NCI-H2107 treated with DMSO at 0.1 percent for 48 hours (cell line): ENCODE data around the gene CFAP251.
"Not testable (repeated sequence)": the region's sequence is repeated elsewhere in the genome, so short reads cannot be mapped to it uniquely, and the experiment has no call there.

ENCODE experiments used
- DNase-seq: peaks from one replicate; lab custom pipeline; 2025; ENCODE audit not compliant: unreplicated experiment; lab: John Stamatoyannopoulos, UW

CFAP251 gene, protein sequence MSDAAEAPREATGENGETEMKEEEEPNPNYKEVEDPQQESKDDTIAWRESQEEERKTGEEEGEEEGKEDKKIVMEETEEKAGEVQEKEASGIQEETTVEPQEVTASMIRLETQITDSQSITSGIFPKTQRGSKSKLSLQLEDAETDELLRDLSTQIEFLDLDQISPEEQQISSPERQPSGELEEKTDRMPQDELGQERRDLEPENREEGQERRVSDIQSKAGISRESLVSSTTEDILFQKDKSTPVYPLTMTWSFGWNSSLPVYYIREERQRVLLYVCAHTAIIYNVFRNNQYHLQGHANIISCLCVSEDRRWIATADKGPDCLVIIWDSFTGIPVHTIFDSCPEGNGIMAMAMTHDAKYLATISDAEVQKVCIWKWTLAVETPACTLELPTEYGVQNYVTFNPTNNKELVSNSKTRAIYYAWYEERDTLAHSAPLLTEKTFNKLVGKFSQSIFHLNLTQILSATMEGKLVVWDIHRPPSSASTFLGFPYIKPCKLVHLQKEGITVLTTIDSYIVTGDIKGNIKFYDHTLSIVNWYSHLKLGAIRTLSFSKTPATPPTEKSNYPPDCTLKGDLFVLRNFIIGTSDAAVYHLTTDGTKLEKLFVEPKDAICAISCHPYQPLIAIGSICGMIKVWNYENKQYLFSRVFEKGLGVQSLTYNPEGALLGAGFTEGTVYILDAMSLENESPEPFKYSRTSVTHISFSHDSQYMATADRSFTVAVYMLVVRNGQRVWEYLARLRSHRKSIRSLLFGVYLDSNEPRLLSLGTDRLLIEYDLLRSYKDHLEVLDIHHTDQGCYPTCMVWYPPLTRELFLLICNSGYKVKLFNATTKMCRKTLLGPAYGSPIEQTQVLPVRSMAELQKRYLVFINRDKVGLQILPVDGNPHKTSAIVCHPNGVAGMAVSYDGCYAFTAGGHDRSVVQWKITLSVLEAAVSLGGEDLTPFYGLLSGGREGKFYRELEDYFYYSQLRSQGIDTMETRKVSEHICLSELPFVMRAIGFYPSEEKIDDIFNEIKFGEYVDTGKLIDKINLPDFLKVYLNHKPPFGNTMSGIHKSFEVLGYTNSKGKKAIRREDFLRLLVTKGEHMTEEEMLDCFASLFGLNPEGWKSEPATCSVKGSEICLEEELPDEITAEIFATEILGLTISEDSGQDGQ

DNA sequence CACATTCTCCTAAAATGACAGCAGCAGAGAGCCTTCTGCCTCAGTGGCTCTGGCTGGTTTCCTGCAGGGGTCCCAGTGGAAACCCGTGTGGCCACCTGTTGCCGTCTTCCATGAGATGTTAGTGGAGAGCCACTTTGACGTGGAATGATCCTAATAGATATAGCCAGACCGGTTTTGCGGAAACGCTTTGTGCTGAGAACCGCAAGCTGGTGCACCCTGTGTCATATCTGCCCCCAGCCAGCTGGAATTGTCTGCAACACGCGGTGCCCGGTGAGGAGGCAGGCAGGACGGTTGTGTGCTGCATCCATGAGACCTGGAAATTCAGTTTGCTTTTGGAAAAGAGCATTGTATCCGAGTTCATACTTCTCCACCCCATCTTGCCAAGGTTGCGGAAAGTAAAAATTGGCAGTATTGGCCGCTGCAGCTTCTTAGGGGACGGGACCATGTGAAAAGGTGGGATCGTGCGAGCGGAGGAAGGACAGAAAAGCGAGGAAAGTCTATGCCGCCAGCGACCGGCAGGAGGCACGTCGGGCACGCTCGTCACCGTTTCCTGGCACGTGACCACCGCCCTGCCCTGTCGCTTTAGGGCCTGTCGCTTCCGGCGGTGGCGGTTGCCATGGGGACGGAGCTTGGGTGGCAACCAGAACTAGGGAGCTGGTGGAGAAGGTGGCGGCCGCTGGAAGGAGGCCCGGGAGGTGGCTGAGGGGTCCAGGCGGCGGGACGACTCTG, at the start of gene CFAP251:
CFAP251 (plus strand) TSS at position 643 of the 729 bp plus-strand sequence. CDS start 2,714 bp downstream, outside the sequence.
- peak; percentile 91 for DNase-seq

DNA sequence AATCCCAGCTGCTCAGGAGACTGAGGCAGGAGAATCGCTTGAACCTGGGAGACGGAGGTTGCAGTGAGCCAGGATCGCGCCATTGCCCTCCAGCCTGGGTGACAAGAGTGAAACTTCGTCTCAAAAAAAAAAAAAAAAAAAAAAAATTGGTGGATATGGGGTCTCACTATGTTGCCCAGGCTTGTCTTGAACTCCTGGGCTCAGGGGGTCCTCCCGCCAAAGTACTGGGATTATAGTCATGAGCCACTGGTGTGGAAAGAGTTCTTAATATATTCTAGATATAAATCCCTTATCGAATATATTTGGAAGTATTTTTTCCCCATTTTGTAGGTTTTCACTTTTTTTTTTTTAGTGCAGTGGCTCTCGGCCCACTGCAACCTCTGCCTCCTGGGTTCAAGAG, 49.2 kb upstream of the CFAP251 start:
- DNase-seq = not testable (repeated sequence)

- DNase-seq = no peak
Measured at GRCh38 chr12:121871467-121871866, 46.9 kb upstream of the CFAP251 start.

DNA sequence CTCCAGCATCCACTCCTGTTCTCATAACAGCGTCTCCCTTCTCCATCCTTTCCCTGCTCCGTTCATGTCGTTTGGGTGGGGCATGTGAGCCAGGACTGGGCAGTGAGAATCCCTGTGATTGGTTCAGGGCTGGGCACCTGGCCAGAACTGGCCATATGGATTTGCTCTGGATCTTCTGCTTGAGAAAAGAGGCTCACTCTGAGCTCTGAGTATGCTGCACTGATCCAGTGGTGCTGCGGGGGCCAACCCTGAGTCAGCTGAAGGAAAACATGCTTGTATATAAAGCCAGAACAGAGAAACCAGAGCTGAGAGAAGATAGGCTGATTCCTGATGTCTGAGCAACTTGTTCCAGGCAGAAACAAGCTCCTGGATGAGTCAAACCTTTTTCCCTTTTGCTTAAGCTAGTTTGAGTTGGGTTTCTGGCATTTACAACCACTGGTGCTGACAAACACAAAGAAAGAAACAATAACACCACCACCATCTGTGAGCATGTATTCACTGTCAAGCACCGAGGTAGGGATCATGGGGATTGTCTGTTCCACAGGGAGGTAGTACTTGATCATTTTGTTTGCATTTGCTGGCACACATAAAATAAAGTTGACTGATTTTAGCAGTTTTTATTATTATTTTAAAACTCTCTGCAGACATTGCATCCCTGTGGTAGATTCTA, 45.7 kb upstream of the CFAP251 start:
- DNase-seq = no peak

GRCh38 chr12:121873216-121873569, 45.2 kb upstream of the CFAP251 start:
- no peak for DNase-seq

DNA sequence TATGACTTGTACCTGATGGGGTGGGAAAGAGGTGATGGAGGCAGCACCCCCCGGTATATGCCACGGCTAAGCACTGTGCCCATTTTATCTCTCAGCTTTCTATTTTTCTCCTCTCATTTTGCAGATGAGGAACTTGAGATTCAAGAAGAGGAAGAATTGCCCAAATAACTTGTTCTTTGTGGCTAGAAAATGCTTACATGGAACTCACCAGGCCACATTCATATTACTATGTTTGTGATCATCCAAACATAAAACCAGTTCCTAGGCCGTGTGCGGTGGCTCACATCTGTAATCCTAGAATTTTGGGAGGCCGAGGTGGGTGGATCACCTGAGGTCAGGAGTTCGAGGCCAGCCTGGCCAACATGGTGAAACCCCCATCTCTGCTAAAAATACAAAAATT, 44.3 kb upstream of the CFAP251 start:
- no peak for DNase-seq

DNA sequence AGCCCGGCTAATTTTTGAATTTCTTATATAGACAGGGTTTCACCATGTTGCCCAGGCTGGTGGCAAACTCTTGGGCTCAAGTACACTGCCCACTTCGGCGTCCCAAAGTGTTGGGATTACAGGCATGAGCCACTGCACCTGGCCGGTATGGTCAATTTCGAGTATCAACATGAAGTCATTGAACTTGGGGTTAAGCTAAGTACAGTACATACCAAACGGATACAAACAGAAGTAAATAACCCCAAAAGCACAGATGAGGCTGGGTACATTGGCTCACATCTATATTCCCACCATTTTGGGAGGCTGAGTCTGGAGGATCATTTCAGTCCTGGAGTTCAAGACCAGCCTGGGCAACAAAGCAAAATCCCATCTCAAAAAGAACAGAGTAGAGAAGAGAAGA, 42.8 kb upstream of the CFAP251 start:
- DNase-seq = no peak

GRCh38 chr12:121876080-121876447, 42.3 kb upstream of the CFAP251 start:
- not testable (repeated sequence) for DNase-seq

DNA sequence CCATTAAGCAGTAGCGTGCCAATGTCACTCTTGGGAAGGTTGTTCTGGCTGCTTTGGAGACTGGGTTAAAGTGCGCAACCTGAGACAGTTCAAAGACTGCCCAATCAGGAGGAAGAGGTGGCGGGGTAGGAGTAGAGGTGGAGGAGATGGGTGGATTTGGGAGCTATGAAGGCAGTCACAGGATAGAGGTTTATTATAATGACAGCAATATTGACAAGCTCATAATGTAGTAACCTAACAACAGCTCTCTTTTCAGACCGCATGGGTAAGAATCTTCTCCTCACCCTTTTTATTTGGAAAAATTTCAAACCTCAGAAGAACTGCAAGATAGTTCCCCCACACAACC, 35.1 kb upstream of the CFAP251 start:
- peak; percentile 55 for DNase-seq

GRCh38 chr12:121885129-121885528, 33.3 kb upstream of the CFAP251 start:
- not testable (repeated sequence) for DNase-seq

DNA sequence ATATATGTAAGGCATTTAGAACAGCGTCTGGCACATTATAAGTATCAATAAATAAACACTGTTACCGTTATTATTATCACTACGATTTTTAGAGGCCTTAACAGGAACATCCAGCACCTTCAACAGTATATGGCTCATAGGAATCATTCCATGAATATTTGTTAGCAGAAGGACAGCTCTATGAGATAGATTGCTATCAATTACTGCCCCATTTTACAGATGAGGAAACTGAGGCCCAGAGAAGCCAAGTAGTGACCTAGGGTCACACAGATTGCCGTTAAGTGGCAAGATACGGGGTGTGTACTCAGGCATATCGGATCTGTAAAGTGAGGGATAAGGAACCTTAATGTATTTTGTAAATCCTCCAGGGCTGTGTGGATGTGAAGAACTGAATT, 30.3 kb upstream of the CFAP251 start:
- DNase-seq = no peak

GRCh38 chr12:121888478-121889273, 29.7 kb upstream of the CFAP251 start, which contains the start of gene PSMD9:
TSS of gene PSMD9 (plus strand) at chr12:121888790. CDS start at chr12:121888857, 67 bp downstream.
- DNase-seq = peak; percentile 97

- no peak for DNase-seq
Measured at GRCh38 chr12:121889274-121889624, 29.1 kb upstream of the CFAP251 start.

DNA sequence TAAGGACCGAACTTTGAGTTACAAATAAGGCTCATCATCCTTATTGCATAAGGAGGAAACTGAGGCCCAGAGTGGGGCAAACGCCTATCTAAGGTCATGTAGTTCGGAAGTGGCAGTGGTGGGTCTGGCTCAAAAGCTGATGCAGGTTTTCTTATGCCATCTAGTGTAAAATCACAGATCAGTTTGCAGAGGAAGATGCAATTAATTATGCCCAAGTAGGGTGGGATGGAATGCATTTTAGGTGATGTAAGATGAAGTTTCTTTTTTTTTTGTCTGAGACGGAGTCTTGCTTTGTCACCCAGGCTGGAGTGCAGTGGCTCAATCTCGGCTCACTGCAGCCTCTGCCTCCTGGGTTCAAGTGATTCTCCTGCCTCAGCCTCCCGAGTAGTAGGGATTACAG, 28.7 kb upstream of the CFAP251 start:
- DNase-seq = not testable (repeated sequence)

DNA sequence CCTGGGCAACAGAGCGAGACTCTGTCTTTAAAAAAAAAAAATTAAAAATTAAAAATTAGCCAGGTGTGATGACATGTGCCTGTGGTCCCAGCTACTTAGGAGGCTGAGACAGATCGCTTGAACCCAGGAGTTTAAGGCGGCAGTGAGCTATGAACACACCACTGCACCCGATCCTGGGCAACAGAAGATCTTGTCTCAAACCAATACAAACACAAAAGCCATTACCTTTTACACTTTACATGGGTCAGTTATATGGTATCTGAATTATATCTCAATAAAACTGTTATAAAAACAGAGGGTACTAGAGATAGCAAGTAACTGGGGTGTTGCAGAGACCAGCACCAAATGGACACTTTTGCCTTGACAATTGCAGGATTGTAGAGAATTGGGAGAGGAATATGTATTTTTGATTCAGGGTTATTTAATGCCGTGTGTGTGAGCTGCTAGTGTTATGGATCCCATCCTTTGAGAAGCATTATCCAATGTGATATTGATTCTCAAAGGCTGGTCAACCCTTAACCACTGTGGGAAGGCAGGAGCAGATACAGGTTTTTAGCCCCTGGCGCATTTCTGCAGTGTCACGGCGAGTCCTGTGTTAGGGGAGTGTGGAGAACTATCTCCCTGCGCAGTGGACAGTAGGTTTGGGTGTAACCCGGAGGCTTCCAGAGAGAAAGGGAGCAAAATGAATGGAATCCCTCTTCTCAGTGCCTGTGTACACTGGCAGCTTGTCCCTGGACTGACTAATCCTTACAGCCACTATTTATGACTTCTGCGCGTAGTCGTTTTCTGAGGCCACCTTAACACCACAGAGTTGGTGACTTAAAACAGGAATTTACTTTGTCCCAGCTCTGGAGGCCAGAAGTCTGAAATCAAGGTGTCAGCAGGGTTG, 25.5 kb upstream of the CFAP251 start:
- no peak for DNase-seq

DNA sequence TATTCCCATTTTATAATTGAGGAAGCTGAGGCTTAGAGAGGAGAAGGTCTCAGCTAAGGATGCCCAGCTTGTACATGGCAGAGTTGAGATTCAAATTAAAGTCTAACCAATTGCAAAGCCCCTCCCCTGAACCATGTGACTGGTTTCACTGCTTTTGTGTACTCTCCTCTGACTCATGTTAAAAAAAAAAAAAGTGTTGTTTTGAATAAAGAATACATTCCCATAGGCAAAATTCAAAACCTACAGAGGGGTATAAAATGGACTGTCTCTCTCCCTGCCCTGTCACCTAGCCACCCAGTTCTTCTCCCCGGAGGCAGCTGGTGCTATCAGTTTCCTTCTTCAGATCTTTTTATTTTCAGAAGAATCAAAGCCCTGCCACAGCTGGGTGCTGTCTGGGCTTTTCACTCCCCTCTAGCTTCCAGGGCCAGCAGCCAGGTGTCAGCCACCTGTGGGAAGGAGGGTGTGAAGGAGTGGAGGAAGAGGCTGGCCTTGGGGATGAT, 24.4 kb upstream of the CFAP251 start:
- peak; percentile 90 for DNase-seq

DNA sequence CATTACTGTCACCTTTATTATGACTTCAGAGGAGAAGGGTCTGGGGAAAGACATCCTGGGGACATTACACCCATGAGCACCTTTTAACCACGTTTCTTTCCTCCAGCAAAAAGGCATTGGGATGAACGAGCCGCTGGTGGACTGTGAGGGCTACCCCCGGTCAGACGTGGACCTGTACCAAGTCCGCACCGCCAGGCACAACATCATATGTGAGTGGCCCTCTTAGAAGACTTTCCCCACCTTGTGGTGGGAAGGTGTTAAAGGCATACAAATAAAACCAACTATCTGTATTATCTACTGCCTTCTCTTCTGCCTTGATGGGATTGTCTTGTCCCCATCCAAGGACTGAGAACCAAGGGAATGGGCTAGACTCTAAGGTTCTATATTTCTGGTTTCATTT, 23.8 kb upstream of the CFAP251 start:
- no peak for DNase-seq

GRCh38 chr12:121898287-121898686, 20.1 kb upstream of the CFAP251 start:
- no peak for DNase-seq
